H1 (cell line): Measurements from ENCODE around the gene KLF18. TPM values are rescaled to one million over a fixed set of nuclear protein-coding genes. Genes with fewer than 3 reads are reported as not detected.

Source experiments
- CTCF ChIA-PET: fragments of 300-600 bp; sonication (Branson Sonifier 250); formaldehyde crosslinking; loops from one replicate; lab custom pipeline; 2021; ENCODE audit not compliant: partially characterized antibody; lab: Charles Lee
- POLR2A ChIA-PET: fragments of 300-600 bp; sonication (Branson Sonifier 250); formaldehyde crosslinking; loops from one replicate; lab custom pipeline; 2021; ENCODE audit warnings: inconsistent platforms; ENCODE audit not compliant: partially characterized antibody; lab: Charles Lee
- DNase-seq, 2 experiments: peaks; one replicate each; pipeline versions ENCODE4 v3.0.0 to v3.0.0-alpha.2; 2010 to 2022; ENCODE audit warnings: low spot score in 2 of 2, low read depth in 1 of 2, mixed read lengths in 1 of 2
- FAIRE-seq: peaks from 2 replicates; lab custom pipeline; 2011; peaks lifted over from hg19 to GRCh38; lab: Jason Lieb, UNC
- H2AFZ ChIP-seq: 2 replicates; pipeline ENCODE4 v1.8.1; 2012; ENCODE audit warnings: low read length, inconsistent platforms
- H2AK5ac ChIP-seq: 2 replicates; pipeline ENCODE4 v1.6.1; 2013; ENCODE audit warnings: low read depth, low read length
- H2BK120ac ChIP-seq: replicated peaks from 2 replicates; pipeline ENCODE3; 2013; ENCODE audit warnings: low read depth, low read length, inconsistent platforms
- H2BK12ac ChIP-seq: 2 replicates; pipeline ENCODE4 v1.6.1; 2013; ENCODE audit warnings: low read depth, low read length
- H2BK15ac ChIP-seq: 2 replicates; pipeline ENCODE4 v1.6.1; 2013; ENCODE audit warnings: low read length
- H2BK20ac ChIP-seq: 2 replicates; pipeline ENCODE4 v1.6.1; 2013; ENCODE audit warnings: low read length
- H2BK5ac ChIP-seq: 2 replicates; pipeline ENCODE4 v1.6.1; 2013; ENCODE audit warnings: low read depth, low read length
- H3K14ac ChIP-seq: 2 replicates; pipeline ENCODE4 v1.6.1; 2013; ENCODE audit warnings: inconsistent platforms; ENCODE audit not compliant: insufficient read length
- H3K18ac ChIP-seq: 2 replicates; pipeline ENCODE4 v1.6.1; 2013; ENCODE audit warnings: low read length; ENCODE audit errors: extremely low read depth
- H3K23ac ChIP-seq: 2 replicates; pipeline ENCODE4 v1.6.1; 2013; ENCODE audit warnings: inconsistent platforms; ENCODE audit not compliant: insufficient read length
- H3K23me2 ChIP-seq: 2 replicates; pipeline ENCODE4 v1.6.1; 2013; ENCODE audit warnings: low read depth, low read length
- H3K27ac ChIP-seq: 2 replicates; pipeline ENCODE4 v1.6.1; 2011; ENCODE audit warnings: low read depth, low read length, inconsistent platforms
- H3K27me3 ChIP-seq, 4 experiments: replicated peaks in 1 of 4; 1 replicate in 1 of 4; 2 replicates in 3 of 4; pipeline versions ENCODE4 v1.6.1 to v1.8.1; 2011 to 2013; ENCODE audit warnings: low read length in 3 of 4, mild to moderate bottlenecking in 3 of 4, inconsistent platforms in 2 of 4, mixed read lengths in 2 of 4, moderate library complexity in 1 of 4; ENCODE audit not compliant: control insufficient read depth in 3 of 4, insufficient read depth in 3 of 4; ENCODE audit errors: extremely low read depth in 1 of 4
- H3K36me3 ChIP-seq, 4 experiments: 2 replicates each; pipeline versions ENCODE4 v1.6.1 to v1.8.1; 2011 to 2013; ENCODE audit warnings: mild to moderate bottlenecking in 4 of 4, low read length in 3 of 4, moderate library complexity in 2 of 4, control low read depth in 1 of 4, inconsistent platforms in 1 of 4; ENCODE audit not compliant: insufficient read depth in 4 of 4, control insufficient read depth in 2 of 4
- H3K4ac ChIP-seq: replicated peaks from 2 replicates; pipeline ENCODE3; 2013; ENCODE audit warnings: low read length, low read depth, mixed read lengths, inconsistent platforms; ENCODE audit not compliant: insufficient read length
- H3K4me1 ChIP-seq, 4 experiments: replicated peaks in 1 of 4; 1 replicate in 1 of 4; 2 replicates in 3 of 4; pipeline versions ENCODE4 v1.6.1 to v1.8.1; 2011 to 2013; ENCODE audit warnings: low read length in 3 of 4, inconsistent platforms in 2 of 4, mixed read lengths in 1 of 4; ENCODE audit not compliant: insufficient read depth in 4 of 4, control insufficient read depth in 3 of 4
- H3K4me2 ChIP-seq, 2 experiments: 2 replicates each; pipeline versions ENCODE4 v1.6.1 to v1.8.1; 2011 to 2013; ENCODE audit warnings: low read depth in 2 of 2, low read length in 2 of 2, control low read depth in 1 of 2, inconsistent platforms in 1 of 2, mild to moderate bottlenecking in 1 of 2; ENCODE audit not compliant: insufficient read depth in 1 of 2
- H3K4me3 ChIP-seq, 4 experiments: fragments of 200-600, 300-600 bp in 1 of 4; sonication (generic), shearing (Covaris generic), sonication (Bioruptor Twin) in 1 of 4; 2 replicates each; pipeline versions ENCODE4 v1.5.1 to v1.8.1; 2011 to 2016; ENCODE audit warnings: low read length in 4 of 4, low read depth in 3 of 4, control low read depth in 2 of 4, inconsistent platforms in 2 of 4, mild to moderate bottlenecking in 2 of 4, mixed read lengths in 1 of 4, moderate library complexity in 1 of 4; ENCODE audit not compliant: insufficient read depth in 2 of 4; ENCODE audit errors: extremely low read depth in 1 of 4
- H3K56ac ChIP-seq: replicated peaks from 2 replicates; pipeline ENCODE3; 2013; ENCODE audit warnings: low read depth, mild to moderate bottlenecking, mixed read lengths, low read length, inconsistent platforms; ENCODE audit not compliant: insufficient read length
- H3K79me1 ChIP-seq: 2 replicates; pipeline ENCODE4 v1.6.1; 2013; ENCODE audit warnings: low read depth, low read length, control low read depth
- H3K79me2 ChIP-seq, 2 experiments: 2 replicates each; pipeline versions ENCODE4 v1.6.1 to v1.8.1; 2012 to 2013; ENCODE audit warnings: low read length in 2 of 2, mild to moderate bottlenecking in 2 of 2, inconsistent platforms in 1 of 2; ENCODE audit not compliant: insufficient read depth in 2 of 2, control insufficient read depth in 1 of 2
- H3K9ac ChIP-seq, 4 experiments: replicated peaks in 1 of 4; 1 replicate in 1 of 4; 2 replicates in 3 of 4; pipeline versions ENCODE4 v1.6.1 to v1.8.1; 2011 to 2013; ENCODE audit warnings: low read depth in 3 of 4, low read length in 3 of 4, control low read depth in 2 of 4, mild to moderate bottlenecking in 2 of 4, moderate library complexity in 2 of 4, inconsistent platforms in 1 of 4; ENCODE audit errors: extremely low read depth in 1 of 4
- H3K9me3 ChIP-seq, 2 experiments: 2 replicates each; pipeline versions ENCODE4 v1.6.1 to v1.8.1; 2012 to 2013; ENCODE audit warnings: mild to moderate bottlenecking in 2 of 2, moderate library complexity in 2 of 2, control low read depth in 1 of 2, inconsistent platforms in 1 of 2, low read depth in 1 of 2, low read length in 1 of 2, mixed read lengths in 1 of 2; ENCODE audit not compliant: insufficient read depth in 2 of 2
- H4K20me1 ChIP-seq, 2 experiments: replicated peaks in 1 of 2; 2 replicates each; pipeline versions ENCODE3 to v1.8.1; 2011 to 2013; ENCODE audit warnings: inconsistent platforms in 2 of 2, low read length in 2 of 2, mild to moderate bottlenecking in 1 of 2; ENCODE audit not compliant: insufficient read depth in 2 of 2, control insufficient read depth in 1 of 2
- H4K5ac ChIP-seq: 2 replicates; pipeline ENCODE4 v1.6.1; 2013; ENCODE audit warnings: low read length, low read depth, mixed read lengths, inconsistent platforms; ENCODE audit not compliant: insufficient read length
- H4K8ac ChIP-seq: 2 replicates; pipeline ENCODE4 v1.8.0; 2013; ENCODE audit warnings: mild to moderate bottlenecking, moderate library complexity, low read length, inconsistent platforms; ENCODE audit not compliant: insufficient read depth; ENCODE audit errors: extremely low read depth
- H4K91ac ChIP-seq: replicated peaks from 2 replicates; pipeline ENCODE3; 2013; ENCODE audit warnings: low read length, mixed read lengths, inconsistent platforms; ENCODE audit not compliant: insufficient read length
- CBX8 ChIP-seq: fragments of 300-800, 300-1000 bp; sonication (generic); IDR thresholded peaks from 2 replicates; pipeline ENCODE4 v1.7.1; 2016; ENCODE audit warnings: low read depth, low read length, borderline replicate concordance
- CEBPB ChIP-seq: IDR thresholded peaks from 2 replicates; pipeline ENCODE4 v1.6.1; 2012; ENCODE audit warnings: low read depth, low read length
- CHD2 ChIP-seq: IDR thresholded peaks from 2 replicates; pipeline ENCODE4 v1.6.1; 2012; ENCODE audit warnings: low read length, improper control_type of control experiment
- CREB1 ChIP-seq: IDR thresholded peaks from 2 replicates; pipeline ENCODE4 v1.6.1; 2012; ENCODE audit warnings: inconsistent platforms
- EP300 ChIP-seq, 2 experiments: IDR thresholded peaks; 1 replicate in 1 of 2; 2 replicates in 1 of 2; pipeline ENCODE4 v1.6.1; 2011 to 2012; ENCODE audit warnings: low read depth in 2 of 2, low read length in 2 of 2, mild to moderate bottlenecking in 2 of 2, borderline replicate concordance in 1 of 2, inconsistent platforms in 1 of 2, moderate library complexity in 1 of 2
- HDAC6 ChIP-seq: IDR thresholded peaks from one replicate; pipeline ENCODE4 v1.7.1; 2012; ENCODE audit warnings: low read depth, mild to moderate bottlenecking, inconsistent platforms, low read length, moderate library complexity
- KDM1A ChIP-seq: fragments of 200-600, 300-600 bp; sonication (generic); IDR thresholded peaks from 2 replicates; pipeline ENCODE4 v1.7.1; 2016; ENCODE audit warnings: mild to moderate bottlenecking, low read length, borderline replicate concordance
- MAFK ChIP-seq: IDR thresholded peaks from 2 replicates; pipeline ENCODE4 v1.6.1; 2012; ENCODE audit warnings: low read depth, mild to moderate bottlenecking, improper control_type of control experiment, low read length
- RAD21 ChIP-seq, 2 experiments: IDR thresholded peaks in 1 of 2; conservative IDR thresholded peaks in 1 of 2; 2 replicates each; pipeline ENCODE4 v1.6.1; 2011; ENCODE audit warnings: low read depth in 2 of 2, low read length in 2 of 2, improper control_type of control experiment in 1 of 2, inconsistent platforms in 1 of 2, mild to moderate bottlenecking in 1 of 2, moderate library complexity in 1 of 2
- RXRA ChIP-seq: IDR thresholded peaks from 2 replicates; pipeline ENCODE4 v1.6.1; 2011; ENCODE audit warnings: low read depth, mild to moderate bottlenecking, low read length, moderate library complexity; ENCODE audit not compliant: insufficient read depth
- SP2 ChIP-seq: IDR thresholded peaks from 2 replicates; pipeline ENCODE4 v1.6.1; 2012; ENCODE audit warnings: mild to moderate bottlenecking, low read length, inconsistent platforms
- SP4 ChIP-seq: IDR thresholded peaks from 2 replicates; pipeline ENCODE4 v1.6.1; 2012; ENCODE audit warnings: low read length, inconsistent platforms
- YY1 ChIP-seq: IDR thresholded peaks from 2 replicates; pipeline ENCODE4 v1.6.1; 2011; ENCODE audit warnings: low read depth, mild to moderate bottlenecking, low read length
- WGBS, 2 experiments: shearing (Covaris generic) in 1 of 2; methylation state at CpG; one replicate each; pipeline versions ENCODE4 v1.1.6 to v1.1.7; 2013 to 2015; ENCODE audit warnings: low lambda C conversion rate in 2 of 2, mixed read lengths in 2 of 2, inconsistent platforms in 1 of 2, low coverage in 1 of 2, missing lambda C conversion rate in 1 of 2; ENCODE audit not compliant: insufficient replicate concordance in 2 of 2, insufficient coverage in 1 of 2, insufficient read length in 1 of 2; ENCODE audit errors: extremely low coverage in 1 of 2, missing lambda C conversion rate in 1 of 2; 5-methylcytosine and 5-hydroxymethylcytosine counted together
- polyA plus RNA-seq, 7 experiments: library from polyadenylated mRNA; depleted of rRNA in 3 of 7; stranded (reverse) in 5 of 7; unstranded in 2 of 7; fragments of >200 nt in 5 of 7; fragments of 200-250 nt in 2 of 7; gene quantifications; 1 replicate in 5 of 7; 2 replicates in 1 of 7; 4 replicates in 1 of 7; pipeline versions ENCODE4 v1.2.1 to v1.2.3, GENCODE V29; 2011 to 2013; ENCODE audit warnings: missing spikeins in 2 of 7, mixed read lengths in 2 of 7
- total RNA-seq: library from RNA; stranded (reverse); fragmentation: NEBNext Ultra II Directional; extraction: Animal tissue kit (Norgen Biotek cat#: 25700); gene quantifications from 2 replicates; pipeline ENCODE4 v1.2.1, GENCODE V29; 2021
- TF ChIP-seq, protein P1 (sequence below): IDR thresholded peaks from 2 replicates; pipeline ENCODE4 v1.6.1; 2011; ENCODE audit warnings: low read length, improper control_type of control experiment

KLF18 gene
- total and polyA plus RNA-seq, 2 of the 8 experiments (the other 6 are each of a cell fraction or from before 2014, with no cell fraction given) = 0.09 to 0.15 TPM

DNA sequence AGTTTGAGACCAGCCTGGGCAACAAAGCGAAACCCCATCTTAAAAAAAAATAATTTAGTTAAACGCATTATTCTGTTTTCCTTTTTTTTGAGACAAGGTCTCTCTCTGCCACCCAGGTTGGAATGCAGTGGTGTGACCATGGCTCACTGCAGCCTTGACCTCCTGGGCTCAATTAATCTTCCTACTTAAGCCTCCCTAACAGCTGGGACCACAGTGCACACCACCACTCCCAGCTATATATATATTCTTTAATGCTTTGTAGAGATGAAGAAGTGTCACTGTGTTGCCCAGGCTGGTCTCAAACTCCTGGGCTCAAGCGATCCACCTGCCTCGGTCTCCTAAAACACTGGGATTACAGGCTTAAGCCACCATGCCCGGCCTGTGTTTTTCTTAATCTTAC, 30.5 kb downstream of the KLF18 start:
- DNase-seq = no peak
- Histone ChIP-seq H2BK5ac (no peak overlapping the region), H3K23me2 (no peaks in the 10 kb centered on the region), H3K4ac (no peak overlapping the region), H3K9me3 (no peaks in the 10 kb centered on the region), H4K5ac (no peak overlapping the region), H3K4me1 (no peaks in the 10 kb centered on the region), H2BK120ac (no peak overlapping the region), H3K14ac (no peak overlapping the region), H2AFZ (no peak overlapping the region), H2AK5ac (no peak overlapping the region), H3K18ac (no peak overlapping the region), H4K20me1 (no peaks in the 10 kb centered on the region), H3K79me2 (no peaks in the 10 kb centered on the region), H2BK20ac (no peak overlapping the region), H3K27me3 (peaks cover 0 to 2% (median 0%) of the 10 kb centered on the region in 4 experiments; a peak in 1 of 7 replicates), H3K36me3 (no peaks in the 10 kb centered on the region), H3K27ac (no peak overlapping the region), H3K4me3 (no peak overlapping the region), H3K23ac (no peak overlapping the region), H4K91ac (no peak overlapping the region), H2BK15ac (no peak overlapping the region), H3K4me2 (no peak overlapping the region), H3K79me1 (no peaks in the 10 kb centered on the region), H3K56ac (no peak overlapping the region), H2BK12ac (no peak overlapping the region), H4K8ac (no peak overlapping the region), H3K9ac (no peak overlapping the region)
- no peak for FAIRE-seq
- 90% methylated on average over 5 of the region's 5 CpGs; no CpG with 5 or more reads in 1 of the 2 experiments for WGBS, 2 experiments
- ChIA-PET CTCF (interaction anchor here (0.9 to 1.8 kb wide), 3 partner anchors 8 to 314 kb away, joined by 3 to 8 read pairs (median 5); no protein-coding TSS in a partner anchor), POLR2A (no interaction called here)
- TF ChIP-seq RAD21 (IDR thresholded peaks at IDR 0.05 in 1 of 2, conservative IDR thresholded peaks at IDR 0.05 in 1 of 2; ENCODE audit: low read depth in 2 of 2, low read length in 2 of 2) (no peak), EP300 (IDR thresholded peaks at IDR 0.05; ENCODE audit: borderline replicate concordance in 1 of 2, low read depth in 2 of 2, low read length in 2 of 2) (no peak), CHD2 (no peak), CREB1 (no peak), SP2 (no peak), RXRA (no peak), CEBPB (no peak), KDM1A (no peak), HDAC6 (no peak), SP4 (no peak), CBX8 (no peak), YY1 (no peak), MAFK (no peak)
- TF ChIP-seq, protein P1, sequence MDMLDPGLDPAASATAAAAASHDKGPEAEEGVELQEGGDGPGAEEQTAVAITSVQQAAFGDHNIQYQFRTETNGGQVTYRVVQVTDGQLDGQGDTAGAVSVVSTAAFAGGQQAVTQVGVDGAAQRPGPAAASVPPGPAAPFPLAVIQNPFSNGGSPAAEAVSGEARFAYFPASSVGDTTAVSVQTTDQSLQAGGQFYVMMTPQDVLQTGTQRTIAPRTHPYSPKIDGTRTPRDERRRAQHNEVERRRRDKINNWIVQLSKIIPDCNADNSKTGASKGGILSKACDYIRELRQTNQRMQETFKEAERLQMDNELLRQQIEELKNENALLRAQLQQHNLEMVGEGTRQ = no peak
